Measurements from ENCODE around the gene PUM1.

- no peak for TF ChIP-seq FOXP2 (optimal IDR thresholded peaks at IDR 0.05; ENCODE audit: borderline replicate concordance, extremely low read depth, extremely low read length, insufficient read depth)
- no peak for TF ChIP-seq SIN3A (IDR thresholded peaks at IDR 0.05; ENCODE audit: borderline replicate concordance, insufficient read depth, low read length)
These were observed 149.2 kb downstream of the PUM1 start for GRCh38 chr1:30916296-30916695.

All from PFSK-1 (cell line).